GM18867 (cell line): Measurements from ENCODE around the gene SOS1.

Source experiments
- ATAC-seq: cut with Tn5 transposase; IDR thresholded peaks from one replicate; pipeline ENCODE4 v1.9.1; 2021; ENCODE audit warnings: mild to moderate bottlenecking, moderate library complexity; ENCODE audit not compliant: unreplicated experiment

The SOS1 gene

GRCh38 chr2:38978296-38978903 lies 142.5 kb downstream of the SOS1 start:
- ATAC-seq: no peak

GRCh38 chr2:38977047-38977446 lies 143.8 kb downstream of the SOS1 start:
- no peak for ATAC-seq

GRCh38 chr2:38975042-38975441 lies 145.8 kb downstream of the SOS1 start:
- no peak for ATAC-seq

- no peak for ATAC-seq
Measured at GRCh38 chr2:38973266-38973665, 147.6 kb downstream of the SOS1 start.

GRCh38 chr2:38971377-38971776 lies 149.5 kb downstream of the SOS1 start:
- no peak for ATAC-seq

GRCh38 chr2:38968021-38968420 lies 152.8 kb downstream of the SOS1 start:
- no peak for ATAC-seq

- no peak for ATAC-seq
Measured at GRCh38 chr2:38966678-38967077, 154.2 kb downstream of the SOS1 start.

- no peak for ATAC-seq
Measured at GRCh38 chr2:38966006-38966405, 154.8 kb downstream of the SOS1 start.

GRCh38 chr2:38960609-38961320 lies 160.1 kb downstream of the SOS1 start:
- peak; percentile 54 for ATAC-seq

- ATAC-seq: peak; percentile 88
Measured at GRCh38 chr2:38959938-38960608, 160.8 kb downstream of the SOS1 start.

- no peak for ATAC-seq
Measured at GRCh38 chr2:38959466-38959865, 161.4 kb downstream of the SOS1 start.

- no peak for ATAC-seq
Measured at GRCh38 chr2:38957972-38958371, 162.9 kb downstream of the SOS1 start.

- no peak for ATAC-seq
Measured at GRCh38 chr2:38951766-38952165, 169.1 kb downstream of the SOS1 start.

GRCh38 chr2:38948995-38949394 lies 171.9 kb downstream of the SOS1 start:
- no peak for ATAC-seq

- ATAC-seq: no peak
Measured at GRCh38 chr2:38948387-38948882, 172.4 kb downstream of the SOS1 start.

GRCh38 chr2:38947241-38948239 lies 173.3 kb downstream of the SOS1 start:
- no peak for ATAC-seq

- no peak for ATAC-seq
Measured at GRCh38 chr2:38945911-38946310, 174.9 kb downstream of the SOS1 start.

GRCh38 chr2:38945372-38945771 lies 175.5 kb downstream of the SOS1 start:
- ATAC-seq: no peak

GRCh38 chr2:38943784-38944183 lies 177.1 kb downstream of the SOS1 start:
- no peak for ATAC-seq

GRCh38 chr2:38940746-38941145 lies 180.1 kb downstream of the SOS1 start:
- ATAC-seq: no peak

- no peak for ATAC-seq
Measured at GRCh38 chr2:38937548-38937947, 183.3 kb downstream of the SOS1 start.
